ENCODE results near the gene FLYWCH1.

DNA sequence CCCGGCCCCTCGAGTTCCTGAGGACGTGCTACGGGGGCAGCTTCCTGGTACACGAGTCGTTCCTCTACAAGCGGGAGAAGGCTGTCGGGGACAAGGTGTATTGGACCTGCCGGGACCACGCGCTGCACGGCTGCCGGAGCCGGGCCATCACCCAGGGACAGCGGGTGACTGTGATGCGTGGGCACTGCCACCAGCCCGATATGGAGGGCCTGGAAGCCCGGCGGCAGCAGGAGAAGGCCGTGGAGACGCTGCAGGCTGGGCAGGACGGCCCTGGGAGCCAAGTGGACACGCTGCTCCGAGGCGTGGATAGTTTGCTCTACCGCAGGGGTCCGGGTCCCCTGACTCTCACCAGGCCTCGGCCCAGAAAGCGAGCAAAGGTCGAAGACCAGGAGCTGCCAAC is 21.4 kb downstream of the FLYWCH1 start:
- TF ChIP-seq POLR2A (IDR thresholded peaks at IDR 0.05; ENCODE audit: low read depth, low read length), result no peak
- TF ChIP-seq POLR2AphosphoS5 (IDR thresholded peaks at IDR 0.05; ENCODE audit: low read depth, low read length), result no peak

Measured in GM12892 (cell line).